ENCODE data around the gene FBXO17. TPM values are rescaled to one million over a fixed set of nuclear protein-coding genes. Genes with fewer than 3 reads are reported as not detected.

FBXO17 gene
- total and polyA plus RNA-seq, 2 of the 13 experiments (the other 11 are each of a cell fraction or from before 2014, with no cell fraction given): 22.1 to 58.7 TPM

GRCh38 chr19:38899447-38900201, 75.9 kb downstream of the FBXO17 start, which contains the start of the genes NFKBIB and SIRT2 (continued):
- TF ChIP-seq EP300 (IDR thresholded peaks at IDR 0.05; ENCODE audit: low read depth in 2 of 2, low read length in 2 of 2): peak in 1 of 2 experiments; percentile 4; a peak in 1 of 4 replicates
- TF ChIP-seq EP300 (CRISPR knock-in tag; IDR thresholded peaks at IDR 0.05; ENCODE audit: borderline replicate concordance): 0 out of 2 replicates have a peak, but pooled peaks have one; percentile 21
- TF ChIP-seq ZFP36L2 (CRISPR knock-in tag; IDR thresholded peaks at IDR 0.05): no peak
- no peak; the same call in 1 of the 2 replicates for TF ChIP-seq ZNF160 (CRISPR knock-in tag; IDR thresholded peaks at IDR 0.05)
- no peak for TF ChIP-seq IKZF5 (CRISPR knock-in tag; IDR thresholded peaks at IDR 0.05)
- TF ChIP-seq ZFP90 (CRISPR knock-in tag; IDR thresholded peaks at IDR 0.05; ENCODE audit: borderline replicate concordance): no peak
- TF ChIP-seq REXO4 (CRISPR knock-in tag; IDR thresholded peaks at IDR 0.05; ENCODE audit: borderline replicate concordance): no peak
- TF ChIP-seq SMC3 (IDR thresholded peaks at IDR 0.05; ENCODE audit: low read length): no peak
- TF ChIP-seq POLR2AphosphoS5 (IDR thresholded peaks at IDR 0.05; ENCODE audit: low read depth, low read length): no peak
- TF ChIP-seq ARNTL (CRISPR knock-in tag; IDR thresholded peaks at IDR 0.05): peak; percentile 82
- TF ChIP-seq PTBP1 (IDR thresholded peaks at IDR 0.05; ENCODE audit: low read depth, low read length, poor library complexity, severe bottlenecking): peak; percentile 13
- no peak for TF ChIP-seq FLYWCH1 (CRISPR knock-in tag; IDR thresholded peaks at IDR 0.05)
- TF ChIP-seq ZSCAN12 (CRISPR knock-in tag; IDR thresholded peaks at IDR 0.05): no peak
- no peak for TF ChIP-seq PAF1 (CRISPR knock-in tag; IDR thresholded peaks at IDR 0.05)
- TF ChIP-seq KDM4B (CRISPR knock-in tag; IDR thresholded peaks at IDR 0.05): 0 out of 2 replicates have a peak, but pooled peaks have one; percentile 8
- TF ChIP-seq TCF7L2 (IDR thresholded peaks at IDR 0.05; ENCODE audit: low read depth, low read length): no peak
- TF ChIP-seq HNRNPUL1 (IDR thresholded peaks at IDR 0.05; ENCODE audit: low read depth, low read length): no peak
- TF ChIP-seq NR2F1 (CRISPR knock-in tag; IDR thresholded peaks at IDR 0.05): peak in 1 of 2 experiments; percentile 51; a peak in 1 of 4 replicates
- TF ChIP-seq RFXAP (CRISPR knock-in tag; IDR thresholded peaks at IDR 0.05; ENCODE audit: borderline replicate concordance): 0 out of 2 replicates have a peak, but pooled peaks have one; percentile 46
- TF ChIP-seq ZNF607 (CRISPR knock-in tag; IDR thresholded peaks at IDR 0.05; ENCODE audit: borderline replicate concordance): peak; percentile 42; the same call in 1 of the 2 replicates
- TF ChIP-seq KLF11 (CRISPR knock-in tag; IDR thresholded peaks at IDR 0.05): peak; percentile 87; the same call in 1 of the 2 replicates
- TF ChIP-seq CCDC6 (CRISPR knock-in tag; IDR thresholded peaks at IDR 0.05): no peak
- TF ChIP-seq PRDM10 (CRISPR knock-in tag; IDR thresholded peaks at IDR 0.05; ENCODE audit: low read depth): peak; percentile 73
- no peak for TF ChIP-seq NFIB (CRISPR knock-in tag; IDR thresholded peaks at IDR 0.05; ENCODE audit: borderline replicate concordance)
- peak in 1 of 2 experiments; percentile 59; a peak in 2 of 4 replicates for TF ChIP-seq POLR2A (IDR thresholded peaks at IDR 0.05; ENCODE audit: insufficient read depth in 1 of 2, low read depth in 2 of 2, low read length in 2 of 2)
